Stimulated activated CD4-positive, alpha-beta T cell treated with anti-CD3 and anti-CD28 coated beads, TNF-alpha, amount 100 ng/mL, for 24 hours (primary cell): ENCODE data around the gene P2RY12.

Experiments
- DNase-seq, 3 experiments: peaks; one replicate each; pipeline ENCODE4 v3.0.0-alpha.2; 2020; ENCODE audit warnings: low read depth in 3 of 3

P2RY12 gene

DNA sequence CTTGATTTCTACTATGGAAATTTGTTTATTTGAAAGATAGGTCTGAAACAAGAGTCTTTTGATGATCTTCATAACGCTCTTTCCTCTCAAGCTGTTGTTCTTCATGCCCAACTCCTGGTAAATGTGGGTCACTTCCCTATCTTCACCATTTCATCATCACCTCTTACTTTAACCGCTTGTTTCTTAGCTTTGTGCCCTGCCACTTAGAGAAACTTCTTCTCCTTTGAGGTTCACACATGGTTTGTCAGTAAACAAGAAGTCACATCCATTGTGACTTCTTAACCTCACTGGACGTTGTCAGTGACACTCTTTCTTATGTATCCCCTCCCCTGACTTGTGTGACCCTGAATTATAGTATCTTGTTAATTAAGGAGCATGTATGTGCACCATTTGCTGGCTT is 38.3 kb downstream of the P2RY12 start:
- no peak for DNase-seq

DNA sequence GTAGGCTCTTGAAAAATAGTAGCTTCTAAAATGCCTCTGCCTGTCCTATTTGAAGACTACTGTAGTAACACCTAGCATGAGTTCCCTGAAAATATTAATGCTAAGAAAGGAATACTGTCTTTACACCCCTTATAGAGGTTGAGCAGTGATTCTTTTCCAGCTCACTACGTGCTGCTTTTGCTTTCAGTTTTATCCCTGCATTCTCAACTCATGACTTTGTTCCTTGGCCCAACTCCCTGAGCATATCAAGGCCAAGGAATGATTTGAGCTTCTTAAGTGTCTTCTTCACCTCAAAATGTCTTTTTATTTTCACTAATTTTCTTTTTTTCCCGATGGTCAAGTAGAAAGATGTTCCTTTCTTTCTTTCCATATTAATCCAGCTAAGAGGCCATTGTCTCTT is 38.7 kb downstream of the P2RY12 start:
- DNase-seq, result no peak

DNA sequence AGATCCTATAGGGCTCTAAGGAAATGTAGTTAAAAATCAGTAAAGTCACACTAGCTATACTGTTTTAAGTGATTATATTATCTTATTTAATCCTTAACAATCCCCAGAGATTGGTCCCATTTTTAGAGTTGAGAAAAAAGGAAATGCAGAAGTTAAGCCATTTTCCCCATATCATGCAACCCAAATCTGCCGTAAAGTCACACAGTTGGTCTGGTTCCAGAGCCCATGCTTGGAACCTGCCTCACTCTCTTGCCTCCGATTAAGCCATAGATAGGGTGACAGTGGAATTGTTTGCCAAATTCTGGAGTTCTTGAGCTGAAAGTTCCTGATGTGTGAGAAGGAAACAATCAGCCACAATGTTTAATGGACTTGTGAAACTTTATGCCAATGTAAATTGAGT is 52.9 kb downstream of the P2RY12 start:
- no peak for DNase-seq

DNA sequence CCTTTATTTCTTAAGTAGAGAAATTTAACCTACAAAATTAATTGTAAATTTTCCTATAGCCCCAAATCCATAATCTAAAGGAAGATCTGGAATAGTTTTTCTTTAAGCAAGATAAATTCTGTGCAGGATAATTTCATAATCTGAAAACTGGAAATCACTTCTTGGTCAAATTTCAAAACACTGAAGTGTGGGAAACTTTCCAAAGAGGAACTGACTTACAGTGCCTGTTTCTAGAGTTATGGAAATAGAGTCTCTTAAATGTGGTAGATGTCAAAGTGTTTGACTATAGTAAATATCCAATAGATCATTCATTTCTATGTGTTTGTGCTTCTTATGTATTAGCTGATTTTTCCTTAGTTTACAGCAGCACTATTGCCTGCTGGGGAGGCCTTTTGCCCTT is 53.7 kb downstream of the P2RY12 start:
- no peak for DNase-seq

DNA sequence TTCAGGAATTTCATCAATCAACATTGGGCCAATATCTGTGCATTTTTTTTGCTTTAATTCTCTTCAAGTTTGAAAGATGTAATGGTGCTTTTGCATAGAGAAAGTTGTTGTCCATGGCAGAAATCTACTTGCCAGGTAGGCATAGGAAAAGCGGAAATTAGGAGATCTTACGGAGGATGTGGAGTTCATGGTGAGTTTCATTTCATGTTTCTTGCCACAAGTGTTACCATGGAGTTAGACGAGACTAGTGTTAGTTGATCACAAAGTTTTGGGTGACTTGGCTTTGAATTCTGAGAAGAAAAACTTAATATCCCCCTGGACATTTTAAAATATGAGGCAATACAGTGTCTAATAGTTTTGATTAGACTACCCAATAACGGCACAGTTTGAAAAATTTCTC is 54.2 kb downstream of the P2RY12 start:
- no peak for DNase-seq

DNA sequence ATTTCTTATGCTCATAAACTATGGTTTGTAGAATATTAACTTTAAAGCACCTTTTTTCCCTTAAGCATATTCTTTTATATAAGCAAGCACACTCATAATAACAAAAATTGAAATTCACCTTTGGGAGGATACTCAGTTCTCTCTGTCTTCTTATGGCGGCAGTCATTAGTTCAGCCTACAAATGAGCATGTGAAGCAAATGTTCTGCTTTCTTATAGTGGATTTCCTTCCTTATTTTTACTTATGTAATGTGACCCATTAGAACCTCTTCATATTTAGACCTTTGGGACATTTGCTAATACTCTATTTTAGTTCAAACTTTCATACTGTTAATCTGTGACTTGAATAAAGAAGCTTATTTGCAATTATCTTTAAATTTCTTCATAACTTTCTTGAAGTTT is 55.2 kb downstream of the P2RY12 start, which contains the start of gene P2RY13:
Gene P2RY13 (minus strand): TSS at position 187 of the 400 bp plus-strand sequence. CDS start 21 bp downstream, at position 166.
- no peak for DNase-seq

DNA sequence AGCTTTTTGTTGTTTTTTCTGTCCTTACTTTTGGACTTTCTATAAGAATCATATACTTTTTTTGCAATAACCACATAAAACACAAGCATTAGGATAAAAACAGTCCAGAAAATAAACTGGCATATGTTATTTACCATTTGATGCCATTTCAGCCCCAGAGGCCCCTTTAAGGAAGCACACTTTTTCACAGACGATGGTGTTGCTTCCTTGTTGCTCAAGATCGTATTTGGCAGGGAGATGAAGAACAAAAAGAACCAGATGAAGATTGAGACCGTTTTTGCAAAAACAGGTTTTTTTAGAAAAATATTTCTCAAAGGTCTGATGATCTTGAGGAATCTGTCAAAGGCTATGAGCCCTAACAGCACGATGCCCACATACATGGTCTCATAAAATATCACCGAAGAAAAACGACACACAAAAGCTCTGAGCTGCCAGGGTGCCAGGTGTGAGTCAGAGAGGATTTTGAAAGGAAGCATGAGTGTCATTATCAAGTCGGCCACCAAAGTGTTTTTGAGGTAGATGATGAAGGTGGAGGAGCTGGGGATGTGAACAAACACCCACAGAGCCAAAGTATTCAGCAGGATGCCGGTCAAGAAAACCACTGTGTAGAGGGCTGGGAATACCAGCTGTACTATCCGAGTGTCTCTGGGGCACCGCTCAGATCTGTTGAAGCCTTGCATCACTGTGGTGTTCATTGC is 56.1 kb downstream of the P2RY12 start:
- DNase-seq, result no peak

DNA sequence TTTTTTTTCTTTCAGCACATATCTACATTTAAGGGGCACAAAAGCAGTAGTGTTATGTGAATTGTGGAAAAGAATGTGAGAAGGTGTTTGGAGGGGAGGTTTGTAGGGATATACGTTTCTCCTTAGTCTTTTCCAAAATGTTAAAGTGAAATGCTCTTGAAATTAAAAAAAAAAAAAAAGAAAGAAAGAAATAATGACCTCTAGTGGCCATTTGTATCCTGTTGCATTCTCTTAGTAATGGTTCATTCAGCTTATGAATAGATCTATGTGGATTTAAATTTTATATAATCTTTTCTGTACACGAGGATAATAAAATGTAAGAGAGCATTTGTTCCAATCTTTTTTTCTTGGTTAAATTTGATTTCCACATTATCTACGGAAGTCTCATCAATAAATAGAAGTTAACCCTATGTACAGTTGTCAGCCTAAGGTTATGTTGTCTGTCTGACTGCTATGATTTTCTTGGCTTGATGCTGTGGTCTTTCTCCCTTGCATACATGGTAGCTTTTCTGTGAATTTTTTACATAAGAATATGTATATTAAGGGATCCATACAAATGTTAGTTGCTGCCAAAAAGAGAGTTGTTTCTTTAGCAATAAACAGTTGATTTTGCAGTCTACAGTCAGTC is 56.9 kb downstream of the P2RY12 start:
- no peak for DNase-seq

DNA sequence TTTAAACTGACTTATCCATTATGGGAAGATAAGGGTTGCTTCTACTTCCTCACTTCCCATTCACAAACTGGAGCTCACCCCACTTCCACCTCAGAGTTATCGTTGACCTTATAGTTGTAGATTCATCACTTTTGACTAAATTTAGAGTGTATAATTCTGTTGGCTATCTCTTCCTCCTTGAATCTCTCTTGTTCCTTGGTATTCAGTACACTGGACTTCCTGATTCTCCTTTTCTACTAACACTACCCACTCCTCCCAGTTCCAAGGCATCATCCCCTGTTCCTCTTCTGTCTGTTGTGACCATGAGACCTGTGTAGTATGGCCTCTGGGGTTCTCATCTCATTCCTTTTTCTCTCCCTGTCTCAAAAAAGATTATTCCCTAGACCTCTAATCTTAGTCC is 62.0 kb downstream of the P2RY12 start:
- no peak for DNase-seq

DNA sequence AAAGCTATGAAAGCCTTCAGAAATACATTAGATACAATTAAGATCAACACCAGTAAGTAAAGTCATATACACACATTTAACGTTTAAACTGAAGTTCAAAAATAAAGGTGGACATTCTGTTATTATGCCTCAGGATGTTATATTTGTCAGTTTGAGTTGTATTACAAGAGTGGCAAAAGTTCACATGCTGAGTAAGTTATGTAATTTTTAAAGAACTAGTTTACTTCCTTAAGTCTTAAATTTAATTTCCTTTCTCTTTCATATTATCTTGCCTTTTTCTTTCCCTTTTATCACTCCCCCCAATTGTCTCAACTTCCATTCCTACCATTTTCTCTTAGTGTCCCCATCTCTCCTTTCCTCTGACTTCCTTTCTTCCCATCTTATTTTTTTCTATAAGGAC is 63.0 kb downstream of the P2RY12 start:
- no peak for DNase-seq

DNA sequence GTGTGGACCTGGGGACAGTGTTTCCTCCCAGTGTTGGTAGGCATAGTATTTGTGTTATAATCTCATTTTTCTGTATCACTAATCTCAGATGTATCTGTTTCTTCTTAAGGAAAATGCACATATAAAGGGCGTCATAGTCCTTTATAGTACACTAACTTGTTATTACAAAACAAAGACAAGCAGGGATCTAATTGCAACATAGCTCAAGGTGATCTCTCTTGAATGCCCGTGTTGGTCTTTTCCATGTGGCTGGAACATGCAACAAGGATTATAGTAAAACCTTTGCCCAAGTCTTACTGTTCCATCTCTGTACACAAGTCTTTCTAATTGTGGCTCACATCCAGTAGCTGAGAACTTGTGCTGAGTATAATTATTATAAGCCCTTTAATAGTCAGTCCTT is 64.4 kb downstream of the P2RY12 start:
- no peak for DNase-seq

DNA sequence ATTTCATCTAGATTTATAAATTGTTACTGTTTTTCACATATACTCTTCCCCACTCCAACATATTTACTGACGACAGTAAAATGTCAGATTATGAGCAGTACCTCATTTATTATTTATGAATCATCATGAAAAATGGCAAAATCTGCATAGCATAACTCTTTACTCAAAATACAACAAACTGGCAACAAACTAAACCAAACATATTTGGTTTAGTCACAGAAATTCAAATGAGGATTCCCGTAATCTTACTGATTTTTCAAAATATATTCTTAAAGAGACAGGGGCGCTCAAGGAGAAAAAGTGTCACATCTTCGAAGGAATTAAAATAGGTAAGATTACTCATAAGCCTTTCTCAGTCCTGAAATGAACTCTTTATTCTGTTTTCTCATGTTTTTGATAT is 64.9 kb downstream of the P2RY12 start:
- DNase-seq, result no peak

DNA sequence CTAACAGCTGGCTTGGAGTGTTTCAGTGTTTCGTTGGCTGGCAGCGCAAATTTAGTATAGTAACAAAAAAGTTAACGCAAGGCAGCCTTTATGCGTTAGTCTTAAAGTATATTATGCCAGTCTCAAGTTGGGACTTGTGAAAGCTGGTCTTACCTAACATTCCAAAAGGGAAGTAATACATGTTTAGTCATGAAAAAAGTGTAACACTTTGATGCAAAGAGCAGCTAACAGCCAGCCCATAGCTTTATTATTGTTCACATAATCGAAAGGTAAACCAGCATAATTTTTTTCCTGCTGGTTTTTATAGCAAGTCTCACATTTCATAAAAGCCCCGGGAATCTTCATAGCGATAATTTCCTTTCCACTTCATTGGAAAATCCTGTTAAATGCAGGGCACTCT is 65.6 kb downstream of the P2RY12 start:
- no peak for DNase-seq

DNA sequence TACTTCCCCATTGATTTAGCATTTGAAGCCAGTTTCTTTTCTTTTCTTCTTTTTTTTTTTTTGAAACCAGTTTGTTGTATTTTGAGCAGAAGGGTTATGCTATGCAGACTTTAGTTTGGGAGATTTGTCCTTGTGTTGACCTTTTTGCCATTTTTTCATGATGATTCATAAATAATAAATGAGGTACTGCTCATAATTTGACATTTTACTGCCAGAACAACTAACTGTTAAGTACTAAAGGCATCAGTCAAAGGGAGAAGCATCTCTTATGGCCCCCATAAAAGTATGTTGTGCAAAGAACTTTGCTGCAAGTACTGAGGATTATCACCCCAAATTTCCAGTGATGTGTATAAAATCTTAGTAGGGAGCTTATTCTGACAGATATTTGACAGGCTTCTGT is 66.2 kb downstream of the P2RY12 start:
- DNase-seq, result no peak

DNA sequence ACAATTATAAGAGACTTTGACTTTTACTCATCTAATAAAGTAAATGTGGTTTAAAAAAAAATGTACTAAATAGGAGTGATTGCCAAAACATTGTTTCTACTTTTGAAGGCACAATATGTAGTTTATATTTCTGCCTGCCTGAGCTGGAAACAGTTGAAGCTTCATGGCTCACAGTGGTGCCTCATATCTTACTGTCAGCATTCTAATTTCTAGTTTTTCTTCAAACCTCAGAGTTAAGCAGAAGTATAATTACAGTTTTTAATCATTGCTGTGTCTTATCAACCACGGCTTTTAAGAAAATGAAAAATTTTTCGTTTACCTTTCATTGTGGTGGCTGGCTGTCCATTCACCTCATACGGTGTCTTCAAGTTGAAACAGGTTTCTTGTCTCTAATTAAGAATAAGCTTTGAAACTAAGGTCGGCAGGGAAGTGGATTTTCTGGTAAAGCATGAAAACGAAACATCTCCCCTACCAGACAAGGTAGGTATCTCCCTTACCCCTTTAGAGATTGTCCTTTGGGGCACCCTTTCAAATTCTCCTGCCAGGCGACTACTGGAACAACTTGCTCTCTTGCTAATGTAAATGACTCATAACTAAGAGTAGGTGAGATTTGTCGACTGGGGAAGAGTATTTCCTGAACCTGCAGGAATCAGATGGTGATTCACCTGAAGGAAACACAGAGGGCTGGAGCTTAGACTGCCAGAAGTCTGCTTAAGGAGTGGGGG is 68.1 kb downstream of the P2RY12 start, which contains the start of gene GPR87:
Gene GPR87 (minus strand): TSS at position 554 of the 725 bp plus-strand sequence. CDS start 16,720 bp downstream, outside the sequence.
- DNase-seq, result no peak

DNA sequence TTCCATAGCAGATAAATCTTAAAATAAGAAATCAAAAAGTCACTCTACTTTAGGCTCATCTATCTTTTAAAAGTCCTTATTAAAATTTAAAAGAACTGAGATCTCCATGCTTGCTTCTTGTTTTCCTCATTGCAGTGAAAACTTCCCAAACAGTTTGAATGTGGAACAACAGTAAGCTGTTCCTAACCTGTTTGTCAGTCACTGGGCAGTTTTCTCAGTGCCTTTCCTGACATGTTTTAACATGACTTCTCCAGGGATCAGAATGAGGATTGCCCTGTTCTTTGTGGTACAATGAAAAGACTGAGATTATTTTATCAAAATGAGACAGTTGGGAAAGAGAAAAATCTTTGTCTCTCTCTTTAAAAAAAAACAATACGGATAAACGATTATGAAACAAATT is 68.7 kb downstream of the P2RY12 start:
- DNase-seq, result no peak

DNA sequence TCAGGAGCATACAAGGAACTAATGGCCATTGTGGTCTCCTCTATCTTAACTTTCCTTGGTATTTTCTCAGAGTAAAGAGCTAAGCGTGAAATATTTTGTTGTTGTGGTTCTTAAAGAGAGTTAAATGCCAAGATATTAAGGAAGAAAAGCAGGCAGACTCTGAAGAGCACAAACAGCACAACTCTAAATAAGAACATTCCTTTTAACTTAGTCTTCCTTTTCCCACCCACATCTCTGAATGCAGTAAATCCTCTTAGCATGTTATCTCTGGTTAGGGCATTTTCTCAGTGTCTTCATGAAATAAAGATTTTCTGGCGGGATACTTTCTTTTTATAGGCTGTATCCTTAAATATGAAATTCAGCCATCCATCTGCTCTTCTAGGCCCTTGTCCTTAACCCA is 69.4 kb downstream of the P2RY12 start:
- no peak for DNase-seq

DNA sequence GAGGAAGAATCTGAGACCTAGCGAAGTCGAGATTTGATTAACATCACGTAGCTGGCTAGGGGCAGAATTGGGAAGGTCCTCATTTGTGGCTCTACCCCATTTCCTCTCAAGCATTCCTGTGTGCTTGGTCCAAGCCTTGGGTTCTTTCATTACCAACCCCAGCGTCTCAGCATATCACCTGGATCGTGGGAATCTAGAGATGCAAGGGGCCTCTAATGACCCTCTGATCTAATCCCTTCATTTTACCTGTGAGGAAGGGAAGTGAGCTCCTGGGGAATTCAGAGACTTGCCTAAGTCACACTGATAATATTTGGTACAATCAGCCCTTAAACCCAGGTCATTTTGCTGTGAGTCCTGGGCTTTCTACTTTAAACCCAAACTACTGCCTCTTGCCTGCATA is 70.0 kb downstream of the P2RY12 start:
- no peak for DNase-seq

DNA sequence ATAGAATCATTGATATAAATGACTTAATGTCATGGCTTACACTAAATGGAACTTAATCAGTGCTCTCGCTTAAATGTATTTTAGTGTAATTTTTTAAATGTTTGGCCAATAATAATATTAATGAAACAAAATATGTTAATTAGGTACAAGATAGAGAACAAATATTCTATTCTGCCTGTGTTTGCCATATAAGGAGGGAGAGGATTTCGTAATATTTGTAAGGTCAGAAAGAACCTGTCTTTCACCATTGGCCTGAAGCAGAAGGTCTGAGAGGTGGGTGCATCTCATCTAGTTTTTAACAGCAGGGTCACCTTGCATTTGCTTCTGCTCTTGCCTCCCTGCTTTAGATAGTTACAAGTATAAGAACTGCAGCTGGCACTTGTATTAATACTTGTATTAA is 70.4 kb downstream of the P2RY12 start:
- no peak for DNase-seq

DNA sequence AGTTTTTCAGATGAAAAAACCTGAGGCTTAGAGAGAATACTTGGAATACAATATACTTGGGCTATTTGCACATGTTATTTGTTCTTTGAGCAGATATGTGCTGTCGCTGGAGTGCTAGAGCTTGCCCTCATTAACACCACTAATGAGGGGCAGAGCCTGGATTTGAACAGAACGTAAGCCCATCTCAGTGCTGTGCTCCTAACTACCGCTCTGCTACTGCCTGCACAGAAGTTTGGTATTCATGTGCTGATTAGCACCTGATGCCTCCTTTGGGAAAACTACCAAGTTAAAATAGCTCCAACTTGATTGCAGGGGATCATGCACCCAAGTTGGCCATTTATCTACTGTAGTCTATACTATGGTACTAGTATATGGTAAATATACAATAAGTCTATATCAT is 71.6 kb downstream of the P2RY12 start:
- DNase-seq, result no peak

DNA sequence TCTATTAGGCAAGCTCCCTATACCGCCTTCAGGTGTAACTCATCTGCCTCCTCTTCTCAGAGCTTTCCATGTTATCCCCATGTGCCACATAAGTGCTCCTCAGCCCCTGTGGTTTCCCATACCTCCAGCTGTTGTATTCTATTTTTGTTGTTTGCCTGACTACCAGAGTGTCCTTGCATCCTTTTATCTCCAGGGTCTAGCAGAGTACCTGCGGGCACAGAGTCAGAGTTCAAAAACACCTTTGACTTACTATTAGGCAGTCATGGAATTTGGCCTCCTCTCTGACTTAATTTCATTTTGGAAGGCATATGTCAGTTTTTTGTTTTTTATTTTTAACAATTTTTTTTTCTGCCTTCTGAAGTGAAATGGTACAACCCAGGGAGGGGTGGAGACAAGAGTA is 75.0 kb downstream of the P2RY12 start:
- no peak for DNase-seq

DNA sequence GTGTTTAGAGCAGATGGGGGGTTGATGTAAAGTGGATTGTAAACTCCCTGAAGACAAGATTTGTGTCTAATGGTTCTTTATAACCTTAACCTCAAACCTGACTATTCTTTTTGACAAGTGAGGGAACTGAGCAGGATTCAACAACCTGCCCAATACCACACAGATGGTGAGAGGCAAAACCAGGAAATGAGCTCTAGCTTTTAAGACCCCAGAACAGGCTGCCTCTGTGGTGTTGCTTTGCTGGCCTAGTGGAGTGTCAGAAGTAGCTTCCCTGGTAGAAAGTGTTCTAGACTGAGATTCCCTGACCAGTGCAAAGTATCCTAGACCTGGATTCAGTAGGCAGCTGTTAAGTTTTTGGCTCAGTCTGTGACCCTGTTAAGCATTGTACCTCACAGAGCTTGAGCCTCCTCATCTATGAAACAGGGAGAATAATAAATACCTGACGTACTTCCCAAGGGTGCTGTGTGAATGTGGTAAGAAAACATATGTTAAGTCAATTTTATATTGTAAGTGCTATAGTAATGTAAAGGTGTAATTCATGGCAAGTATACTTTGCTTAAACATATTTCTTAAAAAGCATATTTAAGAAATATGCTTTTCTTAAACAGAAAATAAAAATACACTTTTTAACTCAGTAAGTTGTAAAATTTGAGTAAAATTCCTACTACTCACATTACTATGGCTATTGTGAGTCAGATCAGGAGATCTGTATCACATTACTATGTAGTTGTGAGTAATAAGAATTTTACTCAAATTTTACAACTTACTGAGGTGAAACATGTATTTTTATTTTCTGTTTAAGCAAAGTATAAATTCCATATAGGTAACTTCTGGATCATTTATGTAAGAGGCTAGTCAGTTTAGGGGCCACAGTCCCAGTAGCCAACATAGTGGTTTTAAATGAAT is 76.7 kb downstream of the P2RY12 start:
- no peak for DNase-seq
